GM21447 (cell line): ENCODE measurements around the gene SLC9A7.
"Not testable (repeated sequence)": the region's sequence is repeated elsewhere in the genome, so short reads cannot be mapped to it uniquely, and the experiment has no call there.

Experiments used
- ATAC-seq: cut with Tn5 transposase; IDR thresholded peaks from one replicate; pipeline ENCODE4 v1.9.1; 2021; ENCODE audit not compliant: unreplicated experiment

The SLC9A7 gene

GRCh38 chrX:46758956-46759644, at the start of gene SLC9A7:
Gene SLC9A7, minus strand, starts transcription at chrX:46759118. Its CDS starts 89 bp downstream, at chrX:46759029.
- peak; percentile 64 for ATAC-seq

- no peak for ATAC-seq
Measured at GRCh38 chrX:46805270-46805669, 46.4 kb upstream of the SLC9A7 start.

GRCh38 chrX:46803140-46803539, 44.2 kb upstream of the SLC9A7 start:
- ATAC-seq, result no peak

GRCh38 chrX:46796574-46797191, 37.8 kb upstream of the SLC9A7 start:
- ATAC-seq, result no peak

- no peak for ATAC-seq
Measured at GRCh38 chrX:46793386-46794143, 34.6 kb upstream of the SLC9A7 start.

GRCh38 chrX:46792810-46793188, 33.9 kb upstream of the SLC9A7 start:
- no peak for ATAC-seq

- ATAC-seq, result no peak
Measured at GRCh38 chrX:46791927-46792809, 33.2 kb upstream of the SLC9A7 start.

GRCh38 chrX:46788902-46789301, 30.0 kb upstream of the SLC9A7 start:
- ATAC-seq, result no peak

- ATAC-seq, result not testable (repeated sequence)
Measured at GRCh38 chrX:46784437-46784836, 25.5 kb upstream of the SLC9A7 start.

- no peak for ATAC-seq
Measured at GRCh38 chrX:46782034-46782433, 23.1 kb upstream of the SLC9A7 start.

GRCh38 chrX:46777971-46778810, 19.3 kb upstream of the SLC9A7 start:
- no peak for ATAC-seq

- no peak for ATAC-seq
Measured at GRCh38 chrX:46770817-46771163, 11.9 kb upstream of the SLC9A7 start.

GRCh38 chrX:46770000-46770816, 11.3 kb upstream of the SLC9A7 start:
- ATAC-seq, result no peak

GRCh38 chrX:46762963-46763362, 4.0 kb upstream of the SLC9A7 start:
- ATAC-seq, result no peak

GRCh38 chrX:46759645-46759974, 692 bp upstream of the SLC9A7 start:
- no peak for ATAC-seq

GRCh38 chrX:46758163-46758955, 559 bp downstream of the SLC9A7 start:
- peak; percentile 1 for ATAC-seq

- ATAC-seq, result no peak
Measured at GRCh38 chrX:46757593-46757992, 1.3 kb downstream of the SLC9A7 start.

- ATAC-seq, result no peak
Measured at GRCh38 chrX:46757052-46757451, 1.9 kb downstream of the SLC9A7 start.

- ATAC-seq, result no peak
Measured at GRCh38 chrX:46755671-46756070, 3.2 kb downstream of the SLC9A7 start.
